IMR-90 (cell line): Measurements from ENCODE around the gene SELENOV. TPM values are rescaled to one million over a fixed set of nuclear protein-coding genes. Genes with fewer than 3 reads are reported as not detected.

Experiments used
- ATAC-seq: fragments of 200-7000 bp; cut with Tn5 transposase; 2 replicates; pipeline ENCODE4 v1.9.1; 2020; ENCODE audit warnings: low read depth, mild to moderate bottlenecking, moderate library complexity
- BruUV-seq: library from RNA; stranded (reverse); fragments of 400-500 nt; replicated peaks from 2 replicates; lab custom pipeline; 2021; lab: Mats Ljungman, UMichigan
- CTCF ChIA-PET: fragments of 300-600 bp; formaldehyde crosslinking; extraction: SDS; loops from one replicate; lab custom pipeline; 2021; ENCODE audit warnings: antibody characterized with exemption; lab: Yijun Ruan, JAX
- POLR2A ChIA-PET: fragments of 300-600 bp; sonication (Branson Sonifier 250); formaldehyde crosslinking; loops from one replicate; lab custom pipeline; 2022; ENCODE audit warnings: antibody characterized with exemption; ENCODE audit not compliant: unreplicated experiment; lab: Charles Lee
- DNase-seq: peaks from one replicate; pipeline ENCODE4 v3.0.0; 2013
- H2AFZ ChIP-seq: replicated peaks from 2 replicates; pipeline ENCODE3; 2013; ENCODE audit warnings: low read length, mild to moderate bottlenecking; ENCODE audit not compliant: poor library complexity
- H2AK5ac ChIP-seq: 2 replicates; pipeline ENCODE4 v1.6.1; 2013; ENCODE audit warnings: low read depth, low read length, inconsistent platforms
- H2AK9ac ChIP-seq: replicated peaks from 2 replicates; pipeline ENCODE3; 2013; ENCODE audit warnings: mild to moderate bottlenecking, low read depth, low read length, moderate library complexity; ENCODE audit not compliant: poor library complexity
- H2BK120ac ChIP-seq: 2 replicates; pipeline ENCODE4 v1.6.1; 2013; ENCODE audit warnings: low read depth, low read length, inconsistent platforms
- H2BK15ac ChIP-seq: 3 replicates; pipeline ENCODE4 v1.6.1; 2013; ENCODE audit warnings: low read depth, low read length, inconsistent platforms
- H2BK20ac ChIP-seq: 2 replicates; pipeline ENCODE4 v1.6.1; 2013; ENCODE audit warnings: low read depth, mild to moderate bottlenecking, inconsistent platforms, low read length, moderate library complexity
- H2BK5ac ChIP-seq: 2 replicates; pipeline ENCODE4 v1.6.1; 2013; ENCODE audit warnings: mild to moderate bottlenecking, low read depth, low read length, inconsistent platforms; ENCODE audit not compliant: poor library complexity, severe bottlenecking
- H3K14ac ChIP-seq: replicated peaks from 2 replicates; pipeline ENCODE4 v1.6.1; 2013; ENCODE audit warnings: low read depth, low read length, inconsistent platforms
- H3K18ac ChIP-seq: 2 replicates; pipeline ENCODE4 v1.6.1; 2013; ENCODE audit warnings: low read depth, low read length, control low read depth
- H3K23ac ChIP-seq: 2 replicates; pipeline ENCODE4 v1.6.1; 2013; ENCODE audit warnings: low read depth, low read length, inconsistent platforms
- H3K27ac ChIP-seq: 2 replicates; pipeline ENCODE4 v1.5.1; 2013; ENCODE audit warnings: mild to moderate bottlenecking, control low read depth, low read length; ENCODE audit not compliant: insufficient read depth
- H3K27me3 ChIP-seq: 2 replicates; pipeline ENCODE4 v1.6.1; 2013; ENCODE audit warnings: low read length; ENCODE audit not compliant: control insufficient read depth, insufficient read depth
- H3K36me3 ChIP-seq: 2 replicates; pipeline ENCODE4 v1.6.1; 2013; ENCODE audit warnings: low read length, mixed read lengths; ENCODE audit not compliant: control insufficient read depth, insufficient read depth
- H3K4ac ChIP-seq: 2 replicates; pipeline ENCODE4 v1.6.1; 2013; ENCODE audit warnings: low read depth, low read length, inconsistent platforms
- H3K4me1 ChIP-seq: 2 replicates; pipeline ENCODE4 v1.6.1; 2013; ENCODE audit warnings: low read length, mixed read lengths; ENCODE audit not compliant: control insufficient read depth, insufficient read depth
- H3K4me2 ChIP-seq: 2 replicates; pipeline ENCODE4 v1.6.1; 2013; ENCODE audit warnings: low read depth, mild to moderate bottlenecking, control low read depth, low read length, moderate library complexity
- H3K4me3 ChIP-seq: 2 replicates; pipeline ENCODE4 v1.5.1; 2013; ENCODE audit warnings: low read depth, mild to moderate bottlenecking, control low read depth, low read length, moderate library complexity; ENCODE audit not compliant: insufficient read depth
- H3K56ac ChIP-seq: 2 replicates; pipeline ENCODE4 v1.6.1; 2013; ENCODE audit warnings: low read length, inconsistent platforms; ENCODE audit not compliant: insufficient read depth; ENCODE audit errors: extremely low read depth
- H3K79me1 ChIP-seq, 2 experiments: 2 replicates each; pipeline ENCODE4 v1.6.1; 2013; ENCODE audit warnings: low read length in 2 of 2, inconsistent platforms in 1 of 2, low read depth in 1 of 2
- H3K9ac ChIP-seq: 2 replicates; pipeline ENCODE4 v1.6.1; 2013; ENCODE audit warnings: low read depth, low read length, control low read depth
- H3K9me1 ChIP-seq: 2 replicates; pipeline ENCODE4 v1.6.1; 2013; ENCODE audit warnings: low read length, inconsistent platforms; ENCODE audit not compliant: insufficient read depth
- H3K9me3 ChIP-seq: 2 replicates; pipeline ENCODE4 v1.6.1; 2013; ENCODE audit warnings: low read length; ENCODE audit not compliant: control insufficient read depth, insufficient read depth
- H4K20me1 ChIP-seq: 2 replicates; pipeline ENCODE4 v1.6.1; 2013; ENCODE audit warnings: low read length, inconsistent platforms; ENCODE audit not compliant: insufficient read depth
- H4K5ac ChIP-seq: 2 replicates; pipeline ENCODE4 v1.6.1; 2013; ENCODE audit warnings: mild to moderate bottlenecking, low read depth, low read length, control low read depth
- H4K8ac ChIP-seq, 2 experiments: 2 replicates each; pipeline ENCODE4 v1.6.1; 2013; ENCODE audit warnings: low read depth in 2 of 2, low read length in 2 of 2, control low read depth in 1 of 2, inconsistent platforms in 1 of 2
- H4K91ac ChIP-seq: 2 replicates; pipeline ENCODE4 v1.6.1; 2013; ENCODE audit warnings: low read depth, low read length, inconsistent platforms; ENCODE audit not compliant: insufficient read depth
- MAFK ChIP-seq: IDR thresholded peaks from 2 replicates; pipeline ENCODE4 v1.6.1; 2012; ENCODE audit warnings: low read depth, low read length, improper control_type of control experiment
- MAZ ChIP-seq: IDR thresholded peaks from 2 replicates; pipeline ENCODE4 v1.6.1; 2012; ENCODE audit warnings: low read depth, mild to moderate bottlenecking, low read length, improper control_type of control experiment, moderate library complexity, borderline replicate concordance
- NFE2L2 ChIP-seq: fragments of 150-350 bp; IDR thresholded peaks from 2 replicates; pipeline ENCODE4 v1.6.1; 2016; ENCODE audit warnings: low read depth, mild to moderate bottlenecking, low read length
- POLR2A ChIP-seq: IDR thresholded peaks from 2 replicates; pipeline ENCODE4 v1.6.1; 2012; ENCODE audit warnings: mild to moderate bottlenecking, low read depth, low read length
- RAD21 ChIP-seq: IDR thresholded peaks from 2 replicates; pipeline ENCODE4 v1.6.1; 2012; ENCODE audit warnings: low read length, improper control_type of control experiment
- RCOR1 ChIP-seq: IDR thresholded peaks from 2 replicates; pipeline ENCODE4 v1.6.1; 2012; ENCODE audit warnings: mild to moderate bottlenecking, low read length, improper control_type of control experiment; ENCODE audit not compliant: insufficient replicate concordance
- RFX5 ChIP-seq: IDR thresholded peaks from 2 replicates; pipeline ENCODE4 v1.8.0; 2012; ENCODE audit warnings: low read depth, mild to moderate bottlenecking, low read length, moderate library complexity
- SMC3 ChIP-seq: fragments of 150-350 bp; IDR thresholded peaks from 2 replicates; pipeline ENCODE4 v1.6.1; 2016; ENCODE audit warnings: low read depth, mild to moderate bottlenecking, antibody characterized with exemption, low read length, moderate library complexity
- USF2 ChIP-seq: fragments of 150-350 bp; IDR thresholded peaks from 2 replicates; pipeline ENCODE4 v1.6.1; 2017; ENCODE audit warnings: mild to moderate bottlenecking, antibody characterized with exemption, low read length, low read depth
- WGBS, 2 experiments: methylation state at CpG; one replicate each; pipeline versions ENCODE4 v1.1.5 to v1.1.7; 2013; ENCODE audit warnings: missing lambda C conversion rate in 2 of 2; ENCODE audit not compliant: insufficient read length in 1 of 2; ENCODE audit errors: extremely low coverage in 2 of 2; 5-methylcytosine and 5-hydroxymethylcytosine counted together
- dilution Hi-C: fragments of 300-500 bp; cut with HindIII; formaldehyde crosslinking; loops from one replicate; pipeline ENCODE4 v1.14.3; 2018; ENCODE audit warnings: low sequenced_read_pairs; ENCODE audit not compliant: unreplicated experiment
- in situ Hi-C: fragments of 300-500 bp; cut with MboI; formaldehyde crosslinking; loops from 3 replicates; pipeline ENCODE4 v1.14.3; 2019; ENCODE audit warnings: low sequenced_read_pairs, inconsistent platforms, mixed read lengths
- intact Hi-C: fragments of 100-400 bp; cut with micrococcal nuclease; formaldehyde crosslinking; loops from 2 replicates; pipeline ENCODE4 v1.10.0; 2022
- polyA plus RNA-seq, 3 experiments: library from polyadenylated mRNA; depleted of rRNA; stranded (reverse); fragments of >200 nt; gene quantifications; 2 replicates each; pipeline ENCODE4 v1.2.3, GENCODE V29; 2012; ENCODE audit warnings: low replicate concordance in 1 of 3
- total RNA-seq: library from RNA; depleted of rRNA; stranded (reverse); fragments of >200 nt; gene quantifications from 2 replicates; pipeline ENCODE4 v1.2.3, GENCODE V29; 2012

SELENOV gene
- total and polyA plus RNA-seq, 2 of the 4 experiments (the other 2 are of a cell fraction), result not detected

GRCh38 chr19:39520541-39521484 is 5.9 kb downstream of the SELENOV start:
- Histone ChIP-seq H3K4me3 (no peak overlapping the region), H3K27ac (no peak overlapping the region), H3K23ac (no peak overlapping the region), H2BK15ac (no peak overlapping the region), H3K56ac (no peak overlapping the region), H3K9ac (no peak overlapping the region), H3K79me1 (no peaks in the 10 kb centered on the region; a peak in 1 of 4 replicates), H3K36me3 (0 out of 2 replicates have a peak, but pooled peaks cover 1% of the 10 kb centered on the region), H3K18ac (no peak overlapping the region), H3K4me2 (no peak overlapping the region), H3K9me1 (no peaks in the 10 kb centered on the region), H3K4me1 (no peaks in the 10 kb centered on the region; the same call in 1 of the 2 replicates), H2AK5ac (no peak overlapping the region), H4K91ac (no peak overlapping the region), H2AK9ac (no peak overlapping the region), H3K4ac (no peak overlapping the region), H4K8ac (no peak overlapping the region), H2BK20ac (no peak overlapping the region), H3K9me3 (peaks cover 4% of the 10 kb centered on the region), H4K5ac (no peak overlapping the region), H2BK5ac (no peak overlapping the region), H3K27me3 (peaks cover 26% of the 10 kb centered on the region), H4K20me1 (no peaks in the 10 kb centered on the region), H3K14ac (no peak overlapping the region), H2AFZ (no peak overlapping the region), H2BK120ac (no peak overlapping the region)
- ChIA-PET POLR2A (no interaction called here), CTCF (no interaction called here)
- no CpG with 5 or more reads among the region's 8 CpGs for WGBS, 2 experiments
- no peak; the same call in 1 of the 2 replicates for ATAC-seq
- dilution Hi-C loops, result no loop called here
- TF ChIP-seq RAD21, result no peak
- TF ChIP-seq RCOR1, result no peak
- TF ChIP-seq USF2, result no peak
- no peak for TF ChIP-seq SMC3
- TF ChIP-seq MAFK, result no peak
- TF ChIP-seq POLR2A, result no peak
- no peak for TF ChIP-seq RFX5
- no peak for TF ChIP-seq NFE2L2
- no peak for TF ChIP-seq MAZ
- intact Hi-C loops, result no loop called here
- in situ Hi-C loops, result no loop called here
- no TSS peak for BruUV-seq
- no peak for DNase-seq
